Duodenal mucosa (tissue), 2 donors: ENCODE data around the gene NPW.
A peak's percentile ranks its signal among the peaks of the same experiment; 100 is the strongest.

ENCODE experiments used
- H3K27ac ChIP-seq: one replicate; pipeline ENCODE4 v1.7.0; 2013; ENCODE audit warnings: low read depth, low read length
- H3K27me3 ChIP-seq, 2 donors: one replicate each; pipeline ENCODE4 v1.7.0; 2013; ENCODE audit warnings: low read length in 2 of 2, control low read depth in 1 of 2; ENCODE audit not compliant: insufficient read depth in 2 of 2, control insufficient read depth in 1 of 2
- H3K36me3 ChIP-seq, 2 donors: one replicate each; pipeline ENCODE4 v1.7.0; 2013; ENCODE audit warnings: low read length in 2 of 2, control low read depth in 1 of 2; ENCODE audit not compliant: insufficient read depth in 2 of 2, control insufficient read depth in 1 of 2
- H3K4me1 ChIP-seq, 2 donors: one replicate each; pipeline ENCODE4 v1.7.0; 2013; ENCODE audit warnings: low read length in 2 of 2, control low read depth in 1 of 2; ENCODE audit not compliant: insufficient read depth in 2 of 2, control insufficient read depth in 1 of 2
- H3K4me3 ChIP-seq, 2 donors: one replicate each; pipeline ENCODE4 v1.7.0; 2013; ENCODE audit warnings: low read length in 2 of 2, low read depth in 1 of 2
- H3K9ac ChIP-seq, 2 donors: one replicate each; pipeline ENCODE4 v1.7.0; 2013; ENCODE audit warnings: low read length in 2 of 2, low read depth in 1 of 2
- H3K9me3 ChIP-seq, 2 donors: one replicate each; pipeline ENCODE4 v1.7.0; 2013; ENCODE audit warnings: low read length in 2 of 2, control low read depth in 1 of 2; ENCODE audit not compliant: control insufficient read depth in 1 of 2

The NPW gene

DNA sequence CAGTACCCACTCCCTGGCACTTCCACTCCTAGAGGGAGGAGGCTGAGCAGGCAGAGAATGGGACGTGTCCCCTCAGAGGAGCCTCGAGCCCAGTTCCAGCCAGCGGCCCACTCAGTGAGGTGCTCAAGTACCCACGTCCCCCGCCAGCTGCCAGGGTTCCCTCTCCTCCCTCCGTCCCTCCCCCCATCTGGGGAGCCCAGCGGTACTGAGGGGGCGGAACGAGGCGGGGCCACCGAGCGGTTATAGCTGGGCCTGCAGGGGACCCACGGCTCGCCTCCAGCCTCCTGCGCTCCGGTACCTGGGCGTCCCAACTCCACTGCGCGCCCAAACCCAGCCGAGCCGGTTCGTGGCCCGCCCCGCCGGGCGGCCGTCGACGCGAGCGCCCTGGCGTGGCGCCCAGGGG is at the start of gene NPW:
NPW (plus strand) TSS at position 268 of the 403 bp plus-strand sequence.
- no peak within 1 kb of the TSS for H3K4me3 ChIP-seq

DNA sequence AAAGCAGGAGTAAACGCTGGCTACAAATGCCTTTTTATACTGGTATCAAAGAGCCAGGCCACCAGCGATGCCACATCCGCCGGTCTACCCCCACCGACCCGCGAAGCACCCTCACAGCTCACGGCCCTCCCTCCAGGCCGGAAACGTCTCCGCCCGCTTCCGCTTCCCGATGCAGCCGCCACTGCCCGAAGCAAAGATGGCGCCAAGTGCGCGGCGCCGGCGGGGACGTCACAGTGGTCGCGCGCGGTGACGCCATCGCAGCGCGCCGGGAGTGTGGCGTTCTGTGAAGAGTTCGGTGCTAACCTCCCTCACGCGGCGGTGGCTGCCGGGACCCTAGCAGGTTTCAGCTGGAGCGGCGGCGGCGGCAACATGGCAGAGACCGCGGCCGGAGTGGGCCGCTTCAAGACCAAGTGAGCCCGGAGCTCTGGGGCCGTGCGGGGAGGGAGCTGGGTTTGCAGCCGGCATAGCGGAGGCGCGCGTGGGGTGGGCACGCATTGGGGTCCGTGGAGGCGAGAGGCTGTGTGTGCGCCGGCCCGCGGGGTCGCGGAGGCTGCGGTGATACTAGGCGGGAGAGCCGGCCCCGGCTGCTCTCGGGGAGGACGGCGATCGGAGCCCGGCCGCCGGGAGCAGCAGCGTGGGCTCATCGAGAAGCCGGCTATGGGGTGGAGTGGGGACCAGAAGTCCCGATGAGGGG is 47.6 kb upstream of the NPW start, which contains the start of gene TBL3:
TBL3 (plus strand) TSS at position 258 of the 694 bp plus-strand sequence; CDS start at position 370, 112 bp downstream.
- peaks cover 4 to 15% of the 10 kb centered on the region in 2 donors for H3K4me1 ChIP-seq
- H3K9ac ChIP-seq, result peak within 1 kb of the TSS; percentile 92 to 96
- no peaks in the 10 kb centered on the region for H3K9me3 ChIP-seq
- peaks cover 13 to 29% of the 10 kb centered on the region in 2 donors for H3K36me3 ChIP-seq
- H3K4me3 ChIP-seq, result peak within 1 kb of the TSS; percentile 89 to 90
- peak within 1 kb of the TSS; percentile 96 for H3K27ac ChIP-seq
- peaks cover 0 to 3% of the 10 kb centered on the region in 2 donors for H3K27me3 ChIP-seq

More for the DNA sequence above, at the start of gene NPW:
- Histone ChIP-seq H3K36me3 (no peaks in the 10 kb centered on the region), H3K4me1 (peaks cover 15 to 24% of the 10 kb centered on the region in 2 donors), H3K27me3 (peaks cover 18 to 24% of the 10 kb centered on the region in 2 donors), H3K27ac (no peak within 1 kb of the TSS), H3K9ac (no peak within 1 kb of the TSS), H3K9me3 (no peaks in the 10 kb centered on the region)

DNA sequence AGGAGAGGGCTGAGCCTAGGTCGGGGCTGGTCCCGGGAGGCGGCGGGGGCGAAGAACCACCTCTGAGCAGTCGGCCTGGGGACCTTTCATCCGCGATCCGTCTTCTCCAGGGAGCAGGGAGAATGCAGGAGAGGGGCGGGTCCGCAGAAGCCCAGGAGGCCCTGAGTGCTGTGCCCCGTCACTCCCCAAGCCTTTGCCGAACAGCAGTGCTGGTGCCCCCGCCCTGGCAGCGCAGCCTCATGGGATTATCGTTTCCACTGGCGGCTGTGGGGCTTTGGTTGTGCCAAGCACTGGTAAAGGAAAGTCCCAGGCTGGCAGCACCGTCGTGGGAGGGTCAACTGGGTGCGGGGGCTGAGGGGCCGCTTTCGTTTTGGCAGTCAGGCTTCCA is 47.1 kb upstream of the NPW start:
- Histone ChIP-seq H3K4me3 (peak overlapping the region; percentile 89 to 90), H3K27me3 (peaks cover 0 to 3% of the 10 kb centered on the region in 2 donors), H3K9ac (peak overlapping the region; percentile 80 to 92), H3K36me3 (peaks cover 15 to 34% of the 10 kb centered on the region in 2 donors), H3K9me3 (no peaks in the 10 kb centered on the region), H3K27ac (no peak overlapping the region), H3K4me1 (peaks cover 4 to 15% of the 10 kb centered on the region in 2 donors)

DNA sequence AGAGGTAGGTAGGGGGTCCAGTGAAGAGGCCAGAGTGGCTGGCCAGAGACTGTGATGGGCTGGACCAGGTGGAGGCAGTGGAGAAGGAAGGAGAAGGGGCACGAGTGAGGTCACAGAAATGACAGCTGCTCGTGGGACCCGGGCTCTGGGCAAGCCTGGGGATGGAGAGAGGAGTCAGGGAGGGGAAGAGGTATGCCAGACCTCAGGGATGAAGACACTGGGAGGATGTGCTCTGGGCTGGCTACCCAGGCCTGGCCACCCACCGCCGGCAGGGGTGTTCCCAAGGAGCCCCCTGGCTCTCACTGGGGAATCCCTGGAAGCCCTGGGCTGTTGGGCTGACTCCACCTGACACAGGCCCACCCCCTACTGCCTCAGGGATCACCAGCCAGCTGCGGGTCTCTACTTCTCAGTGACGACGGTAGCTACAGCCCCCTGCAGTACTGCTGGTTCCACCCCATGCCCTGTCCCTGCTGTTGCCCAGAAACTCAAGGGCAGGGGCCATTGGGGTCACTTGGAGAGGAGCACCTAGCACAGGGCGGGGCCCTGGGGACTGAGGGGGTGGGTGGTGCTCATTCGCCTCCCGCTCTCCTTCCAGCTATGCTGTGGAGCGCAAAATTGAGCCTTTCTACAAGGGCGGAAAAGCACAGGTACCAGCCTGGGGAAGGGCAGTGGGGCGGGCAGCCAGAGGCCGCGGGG is 46.0 kb upstream of the NPW start:
- no peak overlapping the region for H3K27ac ChIP-seq
- H3K9ac ChIP-seq, result no peak overlapping the region
- no peak overlapping the region for H3K4me3 ChIP-seq
- H3K9me3 ChIP-seq, result no peaks in the 10 kb centered on the region
- H3K36me3 ChIP-seq, result peaks cover 15 to 45% of the 10 kb centered on the region in 2 donors
- H3K4me1 ChIP-seq, result peaks cover 4 to 20% of the 10 kb centered on the region in 2 donors
- peaks cover 0 to 3% of the 10 kb centered on the region in 2 donors for H3K27me3 ChIP-seq

DNA sequence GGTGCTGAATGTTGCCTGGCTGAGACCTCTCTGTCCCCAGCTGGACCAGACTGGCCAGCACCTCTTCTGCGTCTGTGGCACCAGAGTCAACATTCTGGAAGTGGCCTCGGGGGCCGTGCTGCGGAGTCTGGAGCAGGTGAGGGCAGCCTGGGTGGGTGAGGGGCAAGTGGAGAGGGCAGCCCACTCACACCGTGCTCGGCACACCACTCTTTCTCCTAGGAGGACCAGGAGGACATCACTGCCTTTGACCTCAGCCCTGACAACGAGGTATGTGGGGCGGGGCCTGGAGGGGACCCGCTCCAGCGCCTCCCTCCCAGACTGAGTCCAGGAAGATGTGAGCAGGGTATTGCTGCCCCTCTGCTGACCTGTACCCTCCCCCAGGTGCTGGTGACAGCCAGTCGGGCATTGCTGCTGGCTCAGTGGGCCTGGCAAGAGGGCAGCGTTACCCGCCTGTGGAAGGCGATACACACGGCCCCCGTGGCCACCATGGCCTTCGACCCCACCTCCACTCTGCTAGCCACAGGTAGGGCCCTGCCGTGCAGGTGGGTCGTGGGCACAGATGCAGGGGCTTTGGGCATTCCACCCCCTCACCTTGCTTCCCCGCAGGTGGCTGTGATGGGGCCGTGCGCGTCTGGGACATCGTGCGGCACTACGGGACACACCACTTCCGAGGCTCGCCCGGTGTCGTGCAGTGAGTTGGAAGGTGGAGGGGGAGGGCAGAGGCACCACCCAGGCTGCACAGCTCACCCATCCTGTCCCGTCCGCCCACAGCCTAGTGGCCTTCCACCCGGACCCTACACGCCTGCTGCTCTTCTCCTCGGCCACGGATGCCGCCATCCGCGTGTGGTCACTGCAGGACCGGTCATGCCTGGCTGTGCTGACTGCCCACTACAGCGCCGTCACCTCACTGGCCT is 45.2 kb upstream of the NPW start:
- H3K4me1 ChIP-seq, result peaks cover 4 to 24% of the 10 kb centered on the region in 2 donors
- no peak overlapping the region for H3K9ac ChIP-seq
- H3K27ac ChIP-seq, result no peak overlapping the region
- no peak overlapping the region for H3K4me3 ChIP-seq
- H3K9me3 ChIP-seq, result no peaks in the 10 kb centered on the region
- H3K27me3 ChIP-seq, result peaks cover 0 to 3% of the 10 kb centered on the region in 2 donors
- H3K36me3 ChIP-seq, result peaks cover 15 to 46% of the 10 kb centered on the region in 2 donors

DNA sequence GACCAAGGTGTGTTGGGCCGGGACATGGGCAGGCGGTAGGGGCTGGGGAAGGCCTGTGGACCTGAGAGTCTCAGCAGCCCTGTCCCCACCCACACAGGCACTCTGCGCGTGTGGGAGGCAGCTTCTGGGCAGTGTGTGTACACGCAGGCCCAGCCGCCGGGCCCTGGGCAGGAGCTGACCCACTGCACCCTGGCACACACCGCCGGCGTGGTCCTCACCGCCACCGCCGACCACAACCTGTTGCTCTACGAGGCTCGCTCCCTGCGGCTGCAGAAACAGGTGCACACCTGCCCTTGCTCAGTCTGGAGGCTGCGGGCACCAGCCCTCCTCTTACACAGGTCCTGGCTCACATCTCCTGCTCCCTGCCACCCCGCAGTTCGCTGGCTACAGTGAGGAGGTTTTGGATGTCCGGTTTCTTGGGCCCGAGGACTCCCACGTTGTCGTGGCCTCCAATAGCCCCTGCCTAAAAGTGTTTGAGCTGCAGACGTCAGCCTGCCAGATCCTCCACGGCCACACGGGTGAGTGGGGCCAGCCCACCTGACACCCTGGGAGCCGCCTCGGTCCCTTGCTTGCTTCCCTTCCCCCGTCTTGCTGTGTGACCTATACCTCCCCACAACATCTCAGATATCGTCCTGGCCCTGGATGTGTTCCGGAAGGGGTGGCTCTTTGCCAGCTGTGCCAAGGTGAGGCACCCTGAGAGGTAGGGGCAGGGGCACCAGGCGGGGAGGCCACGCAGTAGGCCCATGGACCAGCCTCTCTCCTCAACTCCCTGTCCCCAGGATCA is 44.0 kb upstream of the NPW start:
- peaks cover 2 to 7% of the 10 kb centered on the region in 2 donors for H3K27me3 ChIP-seq

DNA sequence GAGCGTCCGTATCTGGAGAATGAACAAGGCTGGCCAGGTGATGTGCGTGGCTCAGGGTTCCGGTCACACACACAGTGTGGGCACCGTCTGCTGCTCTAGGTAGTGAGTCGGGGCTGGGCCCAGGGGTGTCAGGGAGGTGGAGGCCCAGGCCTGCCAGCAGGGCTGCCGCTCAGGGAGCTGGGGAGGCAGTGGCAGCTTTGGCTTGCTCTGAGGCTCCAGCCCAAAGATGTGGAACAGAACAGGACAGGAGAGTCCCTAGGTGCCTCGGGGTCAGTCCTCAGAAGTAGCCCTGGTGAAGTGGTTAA is 43.4 kb upstream of the NPW start:
- Histone ChIP-seq H3K9me3 (no peaks in the 10 kb centered on the region), H3K27me3 (peaks cover 7 to 13% of the 10 kb centered on the region in 2 donors), H3K4me1 (peaks cover 13 to 37% of the 10 kb centered on the region in 2 donors), H3K4me3 (no peak overlapping the region), H3K27ac (no peak overlapping the region), H3K36me3 (peaks cover 15 to 46% of the 10 kb centered on the region in 2 donors), H3K9ac (no peak overlapping the region)

More for the DNA sequence above, 44.0 kb upstream of the NPW start:
- peaks cover 8 to 36% of the 10 kb centered on the region in 2 donors for H3K4me1 ChIP-seq
- H3K4me3 ChIP-seq, result no peak overlapping the region
- peaks cover 15 to 46% of the 10 kb centered on the region in 2 donors for H3K36me3 ChIP-seq
- H3K27ac ChIP-seq, result no peak overlapping the region
- H3K9ac ChIP-seq, result no peak overlapping the region
- no peaks in the 10 kb centered on the region for H3K9me3 ChIP-seq

DNA sequence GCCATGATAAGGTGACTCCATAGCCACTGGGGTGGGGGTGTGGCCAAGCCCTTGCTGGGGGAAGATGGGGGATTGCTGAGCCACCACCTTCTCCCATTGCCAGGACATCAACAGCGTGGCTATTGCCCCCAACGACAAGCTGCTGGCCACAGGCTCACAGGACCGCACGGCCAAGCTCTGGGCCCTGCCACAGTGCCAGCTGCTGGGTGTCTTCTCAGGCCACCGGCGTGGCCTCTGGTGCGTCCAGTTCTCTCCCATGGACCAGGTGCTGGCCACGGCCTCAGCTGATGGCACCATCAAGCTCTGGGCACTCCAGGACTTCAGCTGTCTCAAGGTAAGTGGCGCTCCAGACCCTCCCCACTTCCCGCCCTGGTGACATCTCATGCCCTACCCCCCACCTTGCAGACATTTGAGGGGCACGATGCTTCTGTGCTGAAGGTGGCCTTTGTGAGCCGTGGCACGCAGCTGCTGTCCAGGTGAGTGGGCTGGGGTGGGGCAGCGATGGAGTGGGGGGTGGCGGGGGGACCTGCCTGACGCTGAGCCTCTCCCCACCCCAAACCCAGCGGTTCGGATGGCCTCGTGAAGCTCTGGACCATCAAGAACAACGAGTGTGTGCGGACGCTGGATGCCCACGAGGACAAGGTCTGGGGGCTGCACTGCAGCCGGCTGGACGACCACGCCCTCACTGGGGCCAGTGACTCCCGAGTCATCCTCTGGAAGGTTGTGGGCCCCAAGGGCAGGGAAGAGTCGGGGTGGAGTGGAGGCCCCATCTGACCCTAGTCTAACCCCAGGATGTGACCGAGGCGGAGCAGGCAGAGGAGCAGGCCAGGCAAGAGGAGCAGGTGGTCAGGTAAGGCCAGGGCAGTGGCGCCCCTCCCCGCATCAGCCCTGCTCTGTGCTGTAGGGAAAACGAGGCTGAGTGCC is 42.4 kb upstream of the NPW start:
- no peaks in the 10 kb centered on the region for H3K9me3 ChIP-seq
- H3K27ac ChIP-seq, result no peak overlapping the region
- H3K36me3 ChIP-seq, result peaks cover 15 to 46% of the 10 kb centered on the region in 2 donors
- no peak overlapping the region for H3K9ac ChIP-seq
- peaks cover 24 to 43% of the 10 kb centered on the region in 2 donors for H3K4me1 ChIP-seq
- peaks cover 13 to 15% of the 10 kb centered on the region in 2 donors for H3K27me3 ChIP-seq
- H3K4me3 ChIP-seq, result no peak overlapping the region
